BE2C (cell line): ENCODE data around the gene STXBP5.

Source experiments
- DNase-seq: peaks from one replicate; pipeline ENCODE4 v3.0.0-alpha.2; 2020
- H3K27me3 ChIP-seq: fragments of 250-450 bp; sonication (Bioruptor Pico); 2 replicates; pipeline ENCODE4 v1.5.1; 2020; ENCODE audit warnings: mild to moderate bottlenecking
- H3K36me3 ChIP-seq: fragments of 250-450 bp; sonication (Bioruptor Pico); 2 replicates; pipeline ENCODE4 v1.5.1; 2020; ENCODE audit warnings: mild to moderate bottlenecking
- H3K4me1 ChIP-seq: fragments of 250-450 bp; sonication (Bioruptor Pico); 2 replicates; pipeline ENCODE4 v1.5.1; 2020
- H3K4me3 ChIP-seq: 2 replicates; pipeline ENCODE4 v1.5.1; 2011; ENCODE audit warnings: low read depth, low read length
- H3K9me3 ChIP-seq: fragments of 250-450 bp; sonication (Bioruptor Pico); 2 replicates; pipeline ENCODE4 v1.5.1; 2020
- CTCF ChIP-seq: IDR thresholded peaks from 2 replicates; pipeline ENCODE4 v1.5.1; 2012; ENCODE audit warnings: mild to moderate bottlenecking, low read depth, low read length

STXBP5 gene

GRCh38 chr6:147223736-147224135 is 19.5 kb downstream of the STXBP5 start:
- Histone ChIP-seq H3K4me3 (no peak overlapping the region), H3K4me1 (no peaks in the 10 kb centered on the region; the same call in 1 of the 2 replicates), H3K36me3 (peaks cover 28% of the 10 kb centered on the region), H3K9me3 (no peaks in the 10 kb centered on the region), H3K27me3 (no peaks in the 10 kb centered on the region)
- no peak for DNase-seq
- no peak for TF ChIP-seq CTCF

GRCh38 chr6:147226163-147226724 is 22.0 kb downstream of the STXBP5 start:
- H3K4me1 ChIP-seq = peaks cover 6% of the 10 kb centered on the region
- H3K4me3 ChIP-seq = no peak overlapping the region
- no peaks in the 10 kb centered on the region for H3K27me3 ChIP-seq
- H3K36me3 ChIP-seq = peaks cover 14% of the 10 kb centered on the region
- no peaks in the 10 kb centered on the region for H3K9me3 ChIP-seq
- TF ChIP-seq CTCF = no peak
- DNase-seq = no peak

GRCh38 chr6:147226877-147227276 is 22.7 kb downstream of the STXBP5 start:
- no peak for DNase-seq
- no peaks in the 10 kb centered on the region for H3K27me3 ChIP-seq
- no peak overlapping the region for H3K4me3 ChIP-seq
- TF ChIP-seq CTCF = no peak
- H3K9me3 ChIP-seq = no peaks in the 10 kb centered on the region
- peaks cover 7% of the 10 kb centered on the region for H3K4me1 ChIP-seq
- H3K36me3 ChIP-seq = peaks cover 14% of the 10 kb centered on the region

GRCh38 chr6:147227770-147228320 is 23.6 kb downstream of the STXBP5 start:
- peaks cover 14% of the 10 kb centered on the region for H3K36me3 ChIP-seq
- peaks cover 7% of the 10 kb centered on the region for H3K4me1 ChIP-seq
- DNase-seq = no peak
- no peaks in the 10 kb centered on the region for H3K27me3 ChIP-seq
- no peak for TF ChIP-seq CTCF
- H3K9me3 ChIP-seq = no peaks in the 10 kb centered on the region
- H3K4me3 ChIP-seq = no peak overlapping the region

- DNase-seq = no peak
- peaks cover 14% of the 10 kb centered on the region for H3K36me3 ChIP-seq
- H3K4me1 ChIP-seq = peaks cover 7% of the 10 kb centered on the region
These were observed 27.4 kb downstream of the STXBP5 start for GRCh38 chr6:147231589-147231988.

More at GRCh38 chr6:147231589-147231988, 27.4 kb downstream of the STXBP5 start:
- Histone ChIP-seq H3K9me3 (no peaks in the 10 kb centered on the region), H3K27me3 (no peaks in the 10 kb centered on the region), H3K4me3 (no peak overlapping the region)
- no peak for TF ChIP-seq CTCF
